Ascending aorta (tissue), 2 donors: ENCODE measurements around the gene CCDC195. TPM values are rescaled to one million over a fixed set of nuclear protein-coding genes. Genes with fewer than 3 reads are reported as not detected.

Experiments used
- DNase-seq, 2 donors: peaks; one replicate each; pipeline ENCODE4 v3.0.0-alpha.2; 2019; ENCODE audit warnings: low spot score in 2 of 2
- H3K27ac ChIP-seq, 2 donors: fragments of 200-600 bp; sonication (generic); one replicate each; pipeline ENCODE4 v1.5.1; 2016 to 2017; ENCODE audit warnings: mild to moderate bottlenecking in 1 of 2
- H3K27me3 ChIP-seq: fragments of 200-600 bp; sonication (generic); one replicate; pipeline ENCODE4 v1.5.1; 2017
- H3K36me3 ChIP-seq, 2 donors: fragments of 200-600 bp; sonication (generic); one replicate each; pipeline ENCODE4 v1.5.1; 2016
- H3K4me1 ChIP-seq, 2 donors: fragments of 200-600 bp; sonication (generic); one replicate each; pipeline ENCODE4 v1.5.1; 2016 to 2017; ENCODE audit warnings: mild to moderate bottlenecking in 1 of 2
- H3K4me3 ChIP-seq, 2 donors: fragments of 200-600 bp; sonication (generic); one replicate each; pipeline ENCODE4 v1.5.1; 2016 to 2017; ENCODE audit warnings: mild to moderate bottlenecking in 1 of 2
- H3K9me3 ChIP-seq, 2 donors: fragments of 200-600 bp; sonication (generic); one replicate each; pipeline ENCODE4 v1.5.1; 2016
- intact Hi-C: fragments of 100-400 bp; cut with DNase I; formaldehyde crosslinking; loops from one replicate; pipeline ENCODE4 v1.15.1; 2023
- total RNA-seq: library from RNA; depleted of rRNA; stranded (reverse); fragments of >200 nt; gene quantifications from one replicate; pipeline ENCODE4 v1.1.0, GENCODE V29; 2016
- TF ChIP-seq, protein P1 (sequence below), 3 experiments: fragments of 200-600 bp in 2 of 3; fragments of 450-650 bp in 1 of 3; sonication (generic) in 2 of 3; IDR thresholded peaks; one replicate each; pipeline ENCODE4 v1.5.1; 2016 to 2019; ENCODE audit warnings: antibody characterized with exemption in 3 of 3, mild to moderate bottlenecking in 1 of 3, moderate library complexity in 1 of 3

CCDC195 gene
- total RNA-seq, 1 donor from 2014 or later, result not detected

DNA sequence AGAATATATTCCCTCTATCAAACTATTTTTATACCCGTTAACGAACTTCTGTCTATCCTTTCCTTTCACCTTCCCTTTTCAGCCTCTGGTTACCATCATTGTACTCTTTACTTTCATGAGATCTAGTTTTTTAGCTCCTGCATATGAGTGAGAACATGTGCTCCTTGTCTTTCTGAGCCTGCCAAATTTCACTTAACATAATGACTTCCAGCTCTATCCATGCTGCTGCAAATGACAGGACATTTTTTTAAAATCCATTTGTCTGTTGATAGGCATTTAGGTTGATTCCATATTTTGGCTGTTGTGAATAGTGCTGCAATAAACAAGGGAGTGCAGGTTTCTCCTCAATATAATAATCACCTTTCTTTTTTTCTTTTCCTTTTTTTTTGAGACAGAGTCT, 8.2 kb upstream of the CCDC195 start:
- Histone ChIP-seq H3K9me3 (no peaks in the 10 kb centered on the region), H3K4me3 (no peak overlapping the region), H3K4me1 (no peaks in the 10 kb centered on the region), H3K36me3 (no peaks in the 10 kb centered on the region), H3K27ac (no peak overlapping the region), H3K27me3 (no peaks in the 10 kb centered on the region)
- TF ChIP-seq, protein P1, sequence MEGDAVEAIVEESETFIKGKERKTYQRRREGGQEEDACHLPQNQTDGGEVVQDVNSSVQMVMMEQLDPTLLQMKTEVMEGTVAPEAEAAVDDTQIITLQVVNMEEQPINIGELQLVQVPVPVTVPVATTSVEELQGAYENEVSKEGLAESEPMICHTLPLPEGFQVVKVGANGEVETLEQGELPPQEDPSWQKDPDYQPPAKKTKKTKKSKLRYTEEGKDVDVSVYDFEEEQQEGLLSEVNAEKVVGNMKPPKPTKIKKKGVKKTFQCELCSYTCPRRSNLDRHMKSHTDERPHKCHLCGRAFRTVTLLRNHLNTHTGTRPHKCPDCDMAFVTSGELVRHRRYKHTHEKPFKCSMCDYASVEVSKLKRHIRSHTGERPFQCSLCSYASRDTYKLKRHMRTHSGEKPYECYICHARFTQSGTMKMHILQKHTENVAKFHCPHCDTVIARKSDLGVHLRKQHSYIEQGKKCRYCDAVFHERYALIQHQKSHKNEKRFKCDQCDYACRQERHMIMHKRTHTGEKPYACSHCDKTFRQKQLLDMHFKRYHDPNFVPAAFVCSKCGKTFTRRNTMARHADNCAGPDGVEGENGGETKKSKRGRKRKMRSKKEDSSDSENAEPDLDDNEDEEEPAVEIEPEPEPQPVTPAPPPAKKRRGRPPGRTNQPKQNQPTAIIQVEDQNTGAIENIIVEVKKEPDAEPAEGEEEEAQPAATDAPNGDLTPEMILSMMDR (IDR thresholded peaks at IDR 0.05), result no peak
- intact Hi-C loops, result no loop called here
- no peak for DNase-seq

DNA sequence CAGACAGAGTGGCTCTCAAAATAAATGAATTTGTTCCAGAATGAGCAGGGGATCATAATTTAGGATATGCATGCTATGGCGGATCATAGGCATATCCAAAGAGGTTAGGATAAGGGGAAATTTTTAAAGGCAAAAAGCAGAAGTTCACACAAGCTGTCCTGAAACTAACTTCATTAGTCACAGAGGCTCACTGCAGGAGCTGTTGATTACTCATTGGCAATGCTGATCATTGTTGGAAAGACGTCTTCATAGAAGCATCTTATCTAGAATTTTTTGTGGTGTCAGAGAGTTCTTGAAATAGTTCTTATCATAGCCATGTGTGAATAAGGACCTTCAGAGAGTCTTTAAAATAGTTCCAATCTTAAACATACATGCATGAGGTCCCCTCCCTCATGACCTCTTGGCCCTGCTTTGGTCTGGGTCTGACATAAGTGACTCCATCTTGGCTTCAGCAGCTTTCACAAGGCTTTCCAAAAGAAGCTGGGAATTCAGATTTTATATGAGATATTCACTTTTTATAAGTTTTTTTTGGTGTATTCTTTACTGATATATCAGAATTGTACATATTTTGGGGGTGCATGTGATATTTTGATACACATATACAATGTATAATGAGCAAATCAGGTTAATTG, 7.5 kb upstream of the CCDC195 start:
- no peak for DNase-seq
- H3K9me3 ChIP-seq, result no peaks in the 10 kb centered on the region
- no peaks in the 10 kb centered on the region for H3K4me1 ChIP-seq
- intact Hi-C loops, result no loop called here
- H3K36me3 ChIP-seq, result no peaks in the 10 kb centered on the region
- no peaks in the 10 kb centered on the region for H3K27me3 ChIP-seq
- no peak overlapping the region for H3K27ac ChIP-seq
- H3K4me3 ChIP-seq, result no peak overlapping the region
- TF ChIP-seq, protein P1 (IDR thresholded peaks at IDR 0.05), result no peak

DNA sequence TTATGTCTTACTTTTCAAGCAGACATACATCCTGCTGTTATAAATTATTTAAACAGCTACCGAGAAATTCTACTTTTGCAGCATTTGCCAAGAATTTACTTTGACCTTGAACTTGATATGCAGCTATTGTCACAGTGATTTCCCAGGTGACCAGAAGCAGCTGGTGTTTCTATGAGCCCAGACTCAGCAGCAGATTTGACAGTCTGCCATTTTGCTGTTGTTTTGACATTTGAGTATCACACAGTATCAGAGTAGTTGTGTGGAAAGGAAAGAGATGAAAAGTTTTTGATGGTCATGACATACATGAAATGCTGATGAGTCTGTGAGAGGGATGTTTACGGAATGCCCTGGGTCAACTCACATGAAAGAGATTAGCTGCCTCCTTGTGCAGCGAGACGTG, 6.6 kb upstream of the CCDC195 start:
- H3K27me3 ChIP-seq, result no peaks in the 10 kb centered on the region
- no peaks in the 10 kb centered on the region for H3K4me1 ChIP-seq
- H3K4me3 ChIP-seq, result no peak overlapping the region
- DNase-seq, result no peak
- H3K27ac ChIP-seq, result no peak overlapping the region
- H3K36me3 ChIP-seq, result no peaks in the 10 kb centered on the region
- no peaks in the 10 kb centered on the region for H3K9me3 ChIP-seq
- intact Hi-C loops, result no loop called here
- TF ChIP-seq, protein P1 (IDR thresholded peaks at IDR 0.05), result no peak

DNA sequence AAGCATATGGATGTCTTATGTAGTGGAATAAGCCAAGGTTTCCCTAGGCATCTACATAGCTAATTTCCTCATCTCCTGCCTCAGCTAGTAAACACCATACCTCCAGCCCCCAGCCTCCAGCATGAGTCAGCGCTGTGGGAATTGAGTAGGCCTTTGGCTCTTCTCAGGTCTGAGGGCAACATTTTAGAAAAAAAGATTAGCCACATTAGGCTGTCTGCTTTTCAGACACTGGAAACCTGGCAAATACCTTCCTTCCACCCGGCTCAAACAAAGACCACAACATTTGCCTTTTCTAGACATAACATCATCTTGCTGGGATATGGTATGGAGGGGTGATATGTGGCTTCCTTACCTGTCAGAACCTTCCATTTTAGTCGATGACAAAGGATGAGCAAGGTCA, 6.1 kb upstream of the CCDC195 start:
- DNase-seq, result no peak
- no peak overlapping the region for H3K27ac ChIP-seq
- H3K4me3 ChIP-seq, result no peak overlapping the region
- H3K9me3 ChIP-seq, result no peaks in the 10 kb centered on the region
- H3K27me3 ChIP-seq, result no peaks in the 10 kb centered on the region
- TF ChIP-seq, protein P1 (IDR thresholded peaks at IDR 0.05), result no peak
- intact Hi-C loops, result no loop called here
- H3K4me1 ChIP-seq, result no peaks in the 10 kb centered on the region
- H3K36me3 ChIP-seq, result no peaks in the 10 kb centered on the region

DNA sequence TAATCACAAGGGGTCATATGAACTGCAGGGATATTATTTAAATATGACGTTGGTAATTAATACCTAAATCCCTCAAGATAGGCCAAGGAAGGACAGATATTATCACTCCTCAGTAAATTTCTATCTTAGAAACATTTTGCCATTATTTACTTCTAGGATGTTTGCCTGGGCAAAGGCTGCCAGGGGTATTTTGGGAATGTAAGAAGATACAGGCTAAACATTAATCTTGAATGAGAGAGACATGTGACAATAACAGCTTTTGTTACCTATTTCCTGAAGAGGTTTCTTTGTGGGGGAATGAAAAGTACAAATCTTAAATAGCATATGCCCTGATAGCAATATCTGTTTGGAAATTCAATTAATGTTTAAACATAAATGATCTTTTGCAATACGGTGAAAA, 756 bp upstream of the CCDC195 start:
- H3K27me3 ChIP-seq, result no peaks in the 10 kb centered on the region
- H3K27ac ChIP-seq, result no peak overlapping the region
- H3K4me3 ChIP-seq, result no peak overlapping the region
- intact Hi-C loops, result no loop called here
- TF ChIP-seq, protein P1 (IDR thresholded peaks at IDR 0.05), result no peak
- no peaks in the 10 kb centered on the region for H3K4me1 ChIP-seq
- H3K9me3 ChIP-seq, result no peaks in the 10 kb centered on the region
- DNase-seq, result no peak
- no peaks in the 10 kb centered on the region for H3K36me3 ChIP-seq
